GM12878 (cell line): Measurements from ENCODE around the gene SCNN1B. TPM values are rescaled to one million over a fixed set of nuclear protein-coding genes. Genes with fewer than 3 reads are reported as not detected.

Experiments used
- ATAC-seq: fragments of 200-7000 bp; cut with Tn5 transposase; 3 replicates; pipeline ENCODE4 v1.9.1; 2020; ENCODE audit warnings: mild to moderate bottlenecking, moderate library complexity
- BruUV-seq: library from RNA; stranded (reverse); fragments of 400-500 nt; replicated peaks from 2 replicates; lab custom pipeline; 2021; lab: Mats Ljungman, UMichigan
- CTCF ChIA-PET: fragments of 300-600 bp; sonication (Branson Sonifier 250); formaldehyde crosslinking; extraction: SDS; loops from one replicate; lab custom pipeline; 2021; ENCODE audit warnings: inconsistent platforms; lab: Yijun Ruan, JAX
- POLR2A ChIA-PET: fragments of 350-600 bp; formaldehyde crosslinking; extraction: SDS; loops from one replicate; lab custom pipeline; 2021; ENCODE audit warnings: inconsistent platforms; lab: Charles Lee
- RAD21 ChIA-PET: fragments of 300-600 bp; sonication (Branson Sonifier 250); formaldehyde crosslinking; loops from one replicate; lab custom pipeline; 2023; ENCODE audit warnings: antibody characterized with exemption; ENCODE audit not compliant: unreplicated experiment; lab: Charles Lee
- SMC1A ChIA-PET: fragments of 300-600 bp; sonication (Branson Sonifier 250); formaldehyde crosslinking; loops from one replicate; lab custom pipeline; 2023; ENCODE audit not compliant: unreplicated experiment, uncharacterized antibody; lab: Charles Lee
- DNase-seq: peaks from one replicate; pipeline ENCODE4 v3.0.0-alpha.2; 2011; ENCODE audit warnings: low read depth, low spot score
- FAIRE-seq: peaks from 3 replicates; lab custom pipeline; 2011; peaks lifted over from hg19 to GRCh38; lab: Jason Lieb, UNC
- H2AFZ ChIP-seq: 2 replicates; pipeline ENCODE4 v1.6.0; 2011; ENCODE audit warnings: low read depth, low read length, control low read depth; ENCODE audit not compliant: control insufficient read depth
- H3K27ac ChIP-seq: 2 replicates; pipeline ENCODE4 v1.5.1; 2011; ENCODE audit warnings: control low read depth; ENCODE audit not compliant: control insufficient read depth, insufficient read depth
- H3K27me3 ChIP-seq, 2 experiments: replicated peaks in 1 of 2; 2 replicates each; pipeline versions ENCODE4 v1.6.0 to v1.6.1; 2011; ENCODE audit warnings: low read length in 1 of 2; ENCODE audit not compliant: control insufficient read depth in 2 of 2, insufficient read depth in 2 of 2
- H3K36me3 ChIP-seq, 2 experiments: 2 replicates each; pipeline ENCODE4 v1.5.1; 2011; ENCODE audit warnings: low read length in 1 of 2; ENCODE audit not compliant: control insufficient read depth in 2 of 2, insufficient read depth in 2 of 2
- H3K4me1 ChIP-seq: 2 replicates; pipeline ENCODE4 v1.6.1; 2011; ENCODE audit warnings: mild to moderate bottlenecking, low read length, moderate library complexity, mixed read lengths; ENCODE audit not compliant: control insufficient read depth, insufficient read depth
- H3K4me2 ChIP-seq: 2 replicates; pipeline ENCODE4 v1.6.0; 2011; ENCODE audit warnings: control low read depth; ENCODE audit not compliant: control insufficient read depth, insufficient read depth
- H3K4me3 ChIP-seq: fragments of 200-600 bp; sonication (generic); 2 replicates; pipeline ENCODE4 v1.5.1; 2016
- H3K79me2 ChIP-seq: 2 replicates; pipeline ENCODE4 v1.6.0; 2011; ENCODE audit warnings: low read length; ENCODE audit not compliant: control insufficient read depth, insufficient read depth
- H3K9ac ChIP-seq: 2 replicates; pipeline ENCODE4 v1.8.0; 2011; ENCODE audit warnings: low read length, control low read depth, mixed read lengths; ENCODE audit not compliant: control insufficient read depth, insufficient read depth
- H3K9me3 ChIP-seq: replicated peaks from 3 replicates; pipeline ENCODE4 v1.5.1; 2011; ENCODE audit warnings: mild to moderate bottlenecking, low read length; ENCODE audit not compliant: control insufficient read depth, insufficient read depth
- H4K20me1 ChIP-seq: 2 replicates; pipeline ENCODE4 v1.6.0; 2011; ENCODE audit not compliant: control insufficient read depth, insufficient read depth
- BCL3 ChIP-seq: IDR thresholded peaks from 2 replicates; pipeline ENCODE4 v1.6.1; 2011; ENCODE audit warnings: borderline replicate concordance, low read depth, mild to moderate bottlenecking, moderate library complexity, low read length; ENCODE audit not compliant: insufficient read depth, poor library complexity, severe bottlenecking
- BCLAF1 ChIP-seq: fragments of 450-650 bp; IDR thresholded peaks from 2 replicates; pipeline ENCODE4 v1.6.1; 2017; ENCODE audit warnings: antibody characterized with exemption, mild to moderate bottlenecking, moderate library complexity
- ETV6 ChIP-seq, 2 experiments: fragments of 450-650 bp in 1 of 2; IDR thresholded peaks in 1 of 2; conservative IDR thresholded peaks in 1 of 2; 2 replicates each; pipeline ENCODE4 v1.6.1; 2014; ENCODE audit warnings: antibody characterized with exemption in 1 of 2, borderline replicate concordance in 1 of 2, low read depth in 1 of 2, mild to moderate bottlenecking in 1 of 2, moderate library complexity in 1 of 2
- HCFC1 ChIP-seq: fragments of 150-350 bp; IDR thresholded peaks from 2 replicates; pipeline ENCODE4 v1.6.1; 2014; ENCODE audit warnings: low read length
- NFXL1 ChIP-seq: fragments of 450-650 bp; IDR thresholded peaks from 2 replicates; pipeline ENCODE4 v1.6.1; 2017; ENCODE audit warnings: antibody characterized with exemption, mild to moderate bottlenecking, borderline replicate concordance
- REST ChIP-seq: IDR thresholded peaks from 2 replicates; pipeline ENCODE4 v1.6.1; 2012; ENCODE audit warnings: mild to moderate bottlenecking, low read depth, low read length
- WGBS: methylation state at CpG from one replicate; pipeline ENCODE4 v1.1.6; 2016; ENCODE audit warnings: low lambda C conversion rate; ENCODE audit not compliant: insufficient replicate concordance, insufficient coverage; ENCODE audit errors: missing lambda C conversion rate; 5-methylcytosine and 5-hydroxymethylcytosine counted together
- in situ Hi-C: fragments of 300-500 bp; cut with MboI; formaldehyde crosslinking; loops from 9 replicates; pipeline ENCODE4 v1.14.3; 2018; ENCODE audit warnings: mixed read lengths
- intact Hi-C: fragments of 100-400 bp; cut with micrococcal nuclease; formaldehyde crosslinking; loops from one replicate; pipeline ENCODE4 v1.14.2; 2022; ENCODE audit not compliant: unreplicated experiment
- polyA plus RNA-seq, 11 experiments: library from polyadenylated mRNA; depleted of rRNA in 4 of 11; unstranded in 6 of 11; stranded (reverse) in 5 of 11; fragments of >200 nt; fragmentation: Nextera tagmentation in 4 of 11; fragmentation: Illumina TruSeq in 1 of 11; extraction: Ambion mirVana in 4 of 11; extraction: Trizol in 1 of 11; gene quantifications; 1 replicate in 1 of 11; 2 replicates in 10 of 11; pipeline versions ENCODE4 v1.2.1 to v1.2.3, GENCODE V29; 2011 to 2016; ENCODE audit warnings: inconsistent platforms in 2 of 11, missing spikeins in 2 of 11, low read depth in 1 of 11
- total RNA-seq, 4 experiments: library from RNA; depleted of rRNA in 3 of 4; stranded (reverse); fragments of >200 nt in 3 of 4; fragmentation: Illumina TruSeq in 1 of 4; extraction: Trizol in 1 of 4; gene quantifications; 2 replicates each; pipeline versions ENCODE4 v1.2.1 to v1.2.3, GENCODE V29; 2013 to 2021
- TF ChIP-seq, protein P1 (sequence below): IDR thresholded peaks from 2 replicates; pipeline ENCODE4 v1.6.1; 2012; ENCODE audit warnings: low read length, inconsistent platforms
- TF ChIP-seq, protein P2 (sequence below): fragments of 450-650 bp; IDR thresholded peaks from 2 replicates; pipeline ENCODE4 v1.6.1; 2016; ENCODE audit warnings: mild to moderate bottlenecking
- TF ChIP-seq, protein P3 (sequence below): fragments of 450-650 bp; conservative IDR thresholded peaks from 2 replicates; pipeline ENCODE4 v1.6.1; 2017; ENCODE audit warnings: mild to moderate bottlenecking, moderate library complexity

SCNN1B gene
- total and polyA plus RNA-seq, 10 of the 15 experiments (the other 5 are each of a cell fraction or from before 2014, with no cell fraction given) = 0.28 to 1.5 (median 0.64) TPM

DNA sequence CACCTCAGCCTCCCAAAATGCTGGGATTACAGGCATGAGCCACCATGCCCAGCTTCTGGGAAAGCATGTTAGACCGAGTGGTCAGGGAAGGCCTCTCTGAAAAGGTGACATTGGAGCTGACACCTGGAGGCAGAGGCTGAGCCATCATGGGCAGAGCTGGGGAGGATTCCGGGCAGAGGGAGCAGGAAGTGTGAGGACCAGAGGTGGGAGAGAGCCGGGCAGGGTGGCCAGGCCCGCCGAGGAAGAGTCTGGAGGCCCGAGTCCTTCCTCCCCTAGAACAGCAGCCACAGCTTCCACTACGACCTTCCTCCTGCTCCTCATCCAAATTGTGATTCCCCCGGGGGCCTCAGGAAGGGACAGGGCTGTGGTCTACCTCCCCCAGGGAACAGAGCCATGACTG lies 76.2 kb downstream of the SCNN1B start:
- H4K20me1 ChIP-seq = no peaks in the 10 kb centered on the region
- no peaks in the 10 kb centered on the region for H3K9me3 ChIP-seq
- ChIA-PET POLR2A (no interaction called here), CTCF (no interaction called here), SMC1A (no interaction called here), RAD21 (no interaction called here)
- no peaks in the 10 kb centered on the region for H3K79me2 ChIP-seq
- FAIRE-seq (no peak), ATAC-seq (no peak), DNase-seq (no peak)
- intact Hi-C loops (no loop called here), in situ Hi-C loops (no loop called here)
- no peaks in the 10 kb centered on the region; a peak in 1 of 4 replicates for H3K27me3 ChIP-seq
- WGBS = 68% methylated on average over 8 of the region's 8 CpGs
- H2AFZ ChIP-seq = no peak overlapping the region
- no peaks in the 10 kb centered on the region for H3K4me1 ChIP-seq
- no peak overlapping the region for H3K9ac ChIP-seq
- H3K27ac ChIP-seq = no peak overlapping the region
- H3K4me2 ChIP-seq = no peak overlapping the region
- no peak for TF ChIP-seq ETV6 (conservative IDR thresholded peaks at IDR 0.05 in 1 of 2, IDR thresholded peaks at IDR 0.05 in 1 of 2; ENCODE audit: borderline replicate concordance in 1 of 2, low read depth in 1 of 2)
- TF ChIP-seq, protein P1, sequence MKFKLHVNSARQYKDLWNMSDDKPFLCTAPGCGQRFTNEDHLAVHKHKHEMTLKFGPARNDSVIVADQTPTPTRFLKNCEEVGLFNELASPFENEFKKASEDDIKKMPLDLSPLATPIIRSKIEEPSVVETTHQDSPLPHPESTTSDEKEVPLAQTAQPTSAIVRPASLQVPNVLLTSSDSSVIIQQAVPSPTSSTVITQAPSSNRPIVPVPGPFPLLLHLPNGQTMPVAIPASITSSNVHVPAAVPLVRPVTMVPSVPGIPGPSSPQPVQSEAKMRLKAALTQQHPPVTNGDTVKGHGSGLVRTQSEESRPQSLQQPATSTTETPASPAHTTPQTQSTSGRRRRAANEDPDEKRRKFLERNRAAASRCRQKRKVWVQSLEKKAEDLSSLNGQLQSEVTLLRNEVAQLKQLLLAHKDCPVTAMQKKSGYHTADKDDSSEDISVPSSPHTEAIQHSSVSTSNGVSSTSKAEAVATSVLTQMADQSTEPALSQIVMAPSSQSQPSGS = no peak
- TF ChIP-seq, protein P2, sequence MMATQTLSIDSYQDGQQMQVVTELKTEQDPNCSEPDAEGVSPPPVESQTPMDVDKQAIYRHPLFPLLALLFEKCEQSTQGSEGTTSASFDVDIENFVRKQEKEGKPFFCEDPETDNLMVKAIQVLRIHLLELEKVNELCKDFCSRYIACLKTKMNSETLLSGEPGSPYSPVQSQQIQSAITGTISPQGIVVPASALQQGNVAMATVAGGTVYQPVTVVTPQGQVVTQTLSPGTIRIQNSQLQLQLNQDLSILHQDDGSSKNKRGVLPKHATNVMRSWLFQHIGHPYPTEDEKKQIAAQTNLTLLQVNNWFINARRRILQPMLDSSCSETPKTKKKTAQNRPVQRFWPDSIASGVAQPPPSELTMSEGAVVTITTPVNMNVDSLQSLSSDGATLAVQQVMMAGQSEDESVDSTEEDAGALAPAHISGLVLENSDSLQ = no peak
- no peak for TF ChIP-seq REST
- no peak for TF ChIP-seq HCFC1
- TF ChIP-seq BCL3 = no peak
- no peak for TF ChIP-seq BCLAF1
- TF ChIP-seq NFXL1 = no peak
- TF ChIP-seq, protein P3, sequence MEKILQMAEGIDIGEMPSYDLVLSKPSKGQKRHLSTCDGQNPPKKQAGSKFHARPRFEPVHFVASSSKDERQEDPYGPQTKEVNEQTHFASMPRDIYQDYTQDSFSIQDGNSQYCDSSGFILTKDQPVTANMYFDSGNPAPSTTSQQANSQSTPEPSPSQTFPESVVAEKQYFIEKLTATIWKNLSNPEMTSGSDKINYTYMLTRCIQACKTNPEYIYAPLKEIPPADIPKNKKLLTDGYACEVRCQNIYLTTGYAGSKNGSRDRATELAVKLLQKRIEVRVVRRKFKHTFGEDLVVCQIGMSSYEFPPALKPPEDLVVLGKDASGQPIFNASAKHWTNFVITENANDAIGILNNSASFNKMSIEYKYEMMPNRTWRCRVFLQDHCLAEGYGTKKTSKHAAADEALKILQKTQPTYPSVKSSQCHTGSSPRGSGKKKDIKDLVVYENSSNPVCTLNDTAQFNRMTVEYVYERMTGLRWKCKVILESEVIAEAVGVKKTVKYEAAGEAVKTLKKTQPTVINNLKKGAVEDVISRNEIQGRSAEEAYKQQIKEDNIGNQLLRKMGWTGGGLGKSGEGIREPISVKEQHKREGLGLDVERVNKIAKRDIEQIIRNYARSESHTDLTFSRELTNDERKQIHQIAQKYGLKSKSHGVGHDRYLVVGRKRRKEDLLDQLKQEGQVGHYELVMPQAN = no peak
- no peaks in the 10 kb centered on the region for H3K36me3 ChIP-seq
- no peak overlapping the region for H3K4me3 ChIP-seq
- no TSS peak for BruUV-seq
